ENCODE results near the gene LTBP3.

GRCh38 chr11:65552388-65552951, 5.7 kb downstream of the LTBP3 start:
- TF ChIP-seq, protein P1, sequence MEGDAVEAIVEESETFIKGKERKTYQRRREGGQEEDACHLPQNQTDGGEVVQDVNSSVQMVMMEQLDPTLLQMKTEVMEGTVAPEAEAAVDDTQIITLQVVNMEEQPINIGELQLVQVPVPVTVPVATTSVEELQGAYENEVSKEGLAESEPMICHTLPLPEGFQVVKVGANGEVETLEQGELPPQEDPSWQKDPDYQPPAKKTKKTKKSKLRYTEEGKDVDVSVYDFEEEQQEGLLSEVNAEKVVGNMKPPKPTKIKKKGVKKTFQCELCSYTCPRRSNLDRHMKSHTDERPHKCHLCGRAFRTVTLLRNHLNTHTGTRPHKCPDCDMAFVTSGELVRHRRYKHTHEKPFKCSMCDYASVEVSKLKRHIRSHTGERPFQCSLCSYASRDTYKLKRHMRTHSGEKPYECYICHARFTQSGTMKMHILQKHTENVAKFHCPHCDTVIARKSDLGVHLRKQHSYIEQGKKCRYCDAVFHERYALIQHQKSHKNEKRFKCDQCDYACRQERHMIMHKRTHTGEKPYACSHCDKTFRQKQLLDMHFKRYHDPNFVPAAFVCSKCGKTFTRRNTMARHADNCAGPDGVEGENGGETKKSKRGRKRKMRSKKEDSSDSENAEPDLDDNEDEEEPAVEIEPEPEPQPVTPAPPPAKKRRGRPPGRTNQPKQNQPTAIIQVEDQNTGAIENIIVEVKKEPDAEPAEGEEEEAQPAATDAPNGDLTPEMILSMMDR (IDR thresholded peaks at IDR 0.05) = no peak
- TF ChIP-seq POLR2A (IDR thresholded peaks at IDR 0.05) (no peak), EP300 (IDR thresholded peaks at IDR 0.05) (no peak), POLR2AphosphoS5 (IDR thresholded peaks at IDR 0.05) (no peak)
